Renal cortex interstitium (tissue), 11 donors: ENCODE data around the gene ZNF548. TPM values are rescaled to one million over a fixed set of nuclear protein-coding genes. Genes with fewer than 3 reads are reported as not detected.

Experiments used
- DNase-seq, 11 donors: peaks; one replicate each; pipeline ENCODE4 v3.0.0-alpha.2; 2013; ENCODE audit warnings: low read depth in 9 of 11, low spot score in 4 of 11; ENCODE audit errors: extremely low read depth in 1 of 11
- polyA plus RNA-seq, 3 donors: library from polyadenylated mRNA; unstranded; fragments of 120-200 nt; gene quantifications; one replicate each; pipeline ENCODE4 v1.2.1, GENCODE V29; 2013; ENCODE audit not compliant: insufficient read length in 3 of 3

Gene ZNF548
- polyA plus RNA-seq, 3 donors, result 18.5 to 35.6 (median 20.5) TPM

DNA sequence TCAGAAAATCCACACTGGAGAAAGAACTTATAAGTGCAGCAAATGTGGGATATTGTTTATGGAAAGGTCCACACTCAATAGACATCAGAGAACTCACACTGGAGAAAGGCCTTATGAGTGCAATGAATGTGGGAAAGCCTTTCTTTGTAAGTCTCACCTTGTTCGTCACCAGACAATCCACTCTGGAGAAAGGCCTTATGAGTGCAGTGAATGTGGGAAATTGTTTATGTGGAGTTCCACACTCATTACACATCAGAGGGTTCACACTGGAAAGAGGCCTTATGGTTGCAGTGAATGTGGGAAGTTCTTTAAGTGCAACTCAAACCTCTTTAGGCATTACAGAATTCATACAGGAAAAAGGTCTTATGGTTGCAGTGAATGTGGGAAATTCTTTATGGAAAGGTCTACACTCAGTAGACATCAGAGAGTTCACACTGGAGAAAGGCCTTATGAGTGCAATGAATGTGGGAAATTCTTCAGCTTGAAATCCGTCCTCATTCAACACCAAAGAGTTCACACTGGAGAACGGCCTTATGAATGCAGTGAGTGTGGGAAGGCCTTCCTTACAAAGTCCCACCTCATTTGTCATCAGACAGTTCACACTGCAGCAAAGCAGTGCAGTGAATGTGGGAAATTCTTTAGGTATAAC is 12.0 kb upstream of the ZNF548 start:
- no peak for DNase-seq

GRCh38 chr19:57380923-57381322 is 8.7 kb upstream of the ZNF548 start:
- no peak for DNase-seq

DNA sequence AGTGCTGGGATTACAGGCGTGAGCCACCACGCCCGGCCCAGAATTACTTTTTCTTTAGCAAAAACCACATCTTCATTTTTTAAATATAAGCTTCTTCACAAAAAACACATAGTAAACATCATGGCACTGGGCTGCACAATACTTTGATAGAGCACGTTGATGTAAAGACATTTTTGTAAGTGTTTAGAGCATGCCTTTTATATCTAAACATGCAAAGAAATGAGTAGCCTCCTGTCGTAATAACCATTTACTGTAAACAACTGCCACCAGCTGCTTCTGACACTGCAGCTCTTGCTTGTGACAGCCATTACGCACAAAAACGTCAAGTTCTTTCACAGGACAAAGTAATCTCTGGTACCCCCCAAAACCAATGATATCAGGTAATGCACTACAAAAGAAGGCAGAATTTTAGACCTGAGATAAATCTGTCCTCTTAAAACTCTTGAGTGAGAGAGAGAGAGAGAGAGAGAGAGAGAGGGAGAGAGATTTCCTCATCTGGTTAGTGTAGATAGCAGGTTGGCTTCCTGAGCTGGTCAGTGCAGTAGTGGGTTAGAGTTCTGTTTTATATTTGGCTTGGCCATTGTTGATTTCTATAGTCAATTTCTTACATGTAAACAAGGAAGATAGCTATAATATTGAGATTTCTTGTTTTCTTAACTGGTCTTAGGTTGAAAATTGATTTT is 6.7 kb upstream of the ZNF548 start:
- no peak for DNase-seq

DNA sequence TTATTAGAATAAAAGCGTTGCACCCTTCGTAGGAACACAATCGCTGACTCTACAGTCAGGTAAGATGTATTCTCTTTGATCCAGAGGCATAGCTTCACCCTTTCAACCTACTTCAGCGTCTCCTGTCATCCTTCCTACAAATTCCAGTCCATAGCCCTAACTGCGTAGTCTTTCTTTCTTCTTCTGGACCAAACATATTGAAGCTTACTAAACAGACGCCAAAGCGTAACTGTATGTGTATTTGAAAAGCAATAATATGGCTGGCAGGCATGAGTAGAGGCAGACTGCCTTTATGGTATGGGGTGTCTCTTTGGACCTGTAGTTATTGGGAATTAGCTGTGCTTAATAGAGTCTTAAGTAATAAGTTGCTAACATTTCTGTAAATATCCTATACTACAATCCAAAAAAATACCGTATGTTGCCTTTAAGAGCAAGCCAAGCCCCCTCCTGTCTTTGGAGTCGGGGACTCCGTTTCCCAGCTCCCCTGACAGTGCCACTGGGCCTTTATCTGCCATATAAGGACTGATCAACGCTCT is 392 bp upstream of the ZNF548 start:
- DNase-seq, result no peak

- no peak for DNase-seq
These were observed 6.1 kb downstream of the ZNF548 start for GRCh38 chr19:57395710-57396109.

- no peak for DNase-seq
These were observed 9.2 kb downstream of the ZNF548 start for GRCh38 chr19:57398868-57399267.

DNA sequence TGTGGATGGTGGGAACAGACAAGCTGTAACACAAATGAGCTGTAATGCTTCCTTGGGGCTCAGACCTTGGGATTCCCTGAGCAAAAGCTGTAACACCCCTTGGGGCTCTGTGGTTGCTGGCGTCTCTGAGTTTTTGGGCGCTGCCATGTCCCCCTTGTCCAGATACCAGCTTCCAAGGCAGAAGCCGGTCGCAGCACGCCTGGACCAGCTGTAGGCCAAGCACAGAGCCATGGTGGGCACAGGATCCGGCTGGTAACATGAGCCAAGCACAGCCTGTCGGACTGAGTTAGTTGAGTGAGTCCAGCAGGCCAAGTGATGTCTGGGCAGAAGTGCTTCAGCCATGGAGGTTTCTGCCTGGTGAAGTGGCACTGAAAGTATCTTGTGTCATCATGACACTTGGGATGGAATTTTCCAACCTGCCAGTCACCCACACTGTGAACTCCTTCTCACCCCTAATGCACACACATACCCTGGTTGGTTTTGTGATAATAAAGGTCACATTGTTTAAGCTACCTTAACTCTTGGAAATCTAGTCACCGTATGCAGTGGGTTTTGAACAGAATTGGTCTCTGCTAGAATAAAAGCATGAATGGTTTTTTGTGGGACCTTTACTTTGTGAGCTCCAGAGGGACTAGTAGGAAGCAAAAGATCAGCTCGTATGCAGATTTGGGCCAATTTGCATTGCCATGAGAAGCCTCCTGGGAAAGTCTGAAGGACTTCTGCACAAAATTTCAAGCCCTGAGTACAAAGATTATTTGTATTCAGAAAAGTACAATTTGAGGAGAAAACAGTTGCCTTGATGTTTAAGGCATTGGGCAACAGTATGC is 14.3 kb downstream of the ZNF548 start:
- DNase-seq, result no peak

DNA sequence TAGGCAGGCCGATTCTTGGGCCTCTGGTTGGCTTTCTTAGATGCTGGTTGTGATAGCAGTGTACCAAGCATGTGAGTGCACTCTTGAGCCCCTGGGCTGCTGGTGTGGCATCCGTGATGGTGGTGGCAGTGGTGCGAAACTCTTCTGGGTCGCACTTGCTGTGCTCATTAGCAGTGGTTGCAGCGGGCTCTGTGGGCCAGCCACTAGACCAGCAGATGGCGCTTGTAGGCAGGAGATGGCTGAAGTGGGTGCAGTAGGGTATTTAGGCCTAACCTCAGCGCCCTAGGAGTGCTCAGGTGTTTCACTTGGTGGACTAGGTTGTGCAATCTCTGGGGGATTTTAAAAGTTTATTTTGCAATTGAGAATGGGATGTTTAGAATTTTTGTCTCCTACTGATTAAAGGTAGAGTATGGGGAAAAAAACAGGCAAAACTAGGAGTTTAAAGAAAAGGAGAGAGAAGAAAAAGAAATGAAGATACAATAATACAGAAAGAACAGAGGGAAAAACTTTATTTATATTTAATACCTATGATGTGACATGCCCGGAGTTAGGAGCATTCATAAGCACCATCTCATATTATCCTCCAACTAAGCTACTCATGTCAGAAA is 17.0 kb downstream of the ZNF548 start:
- DNase-seq, result peak in 6 of 11 donors; percentile 28 to 56 (median 52)

DNA sequence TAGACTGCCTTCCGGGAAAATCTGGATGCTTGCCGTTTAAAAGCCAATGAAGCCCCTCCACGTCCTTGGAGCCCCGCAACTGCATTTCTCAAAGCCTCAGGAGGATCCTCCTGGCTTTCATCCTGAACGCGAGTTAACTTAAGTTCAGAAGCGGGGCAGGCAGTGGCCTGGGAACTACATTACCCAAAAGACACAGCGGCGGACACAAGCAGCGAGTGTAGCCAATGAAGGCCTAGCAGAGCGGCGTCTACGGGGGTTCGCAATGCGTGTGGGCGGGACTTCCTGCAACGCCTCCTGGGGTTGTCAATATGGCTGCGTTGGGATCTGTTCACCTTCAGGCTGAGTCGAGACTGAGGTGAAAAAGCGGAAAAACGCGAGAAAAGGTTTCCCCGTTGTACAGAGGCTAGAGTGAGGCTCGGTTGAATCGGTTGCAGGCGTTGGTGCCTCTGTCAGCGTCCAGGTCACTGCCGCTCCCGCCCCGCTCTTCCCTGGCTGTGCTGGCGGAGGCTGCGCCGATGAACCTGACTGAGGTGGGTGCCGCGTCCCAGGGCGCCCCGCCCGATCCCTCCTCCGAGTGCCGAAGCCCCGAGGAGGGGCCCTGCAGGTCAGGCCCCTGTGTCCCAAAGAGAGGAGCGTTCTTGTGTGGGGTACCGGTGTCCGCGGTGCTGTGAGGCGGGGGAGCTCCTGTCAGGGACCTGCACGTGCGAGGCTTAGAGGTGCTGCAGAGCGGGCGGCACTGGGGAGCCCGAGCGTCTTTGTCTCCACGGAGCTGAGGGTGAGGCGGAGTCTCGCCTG is 21.4 kb downstream of the ZNF548 start, which contains the start of gene ZNF17:
TSS of gene ZNF17 (plus strand) at position 285 of the 795 bp plus-strand sequence. CDS start 2,455 bp downstream, outside the sequence.
- peak; percentile 79 to 95 (median 90) for DNase-seq

- DNase-seq, result no peak
These were observed 29.8 kb downstream of the ZNF548 start for GRCh38 chr19:57419439-57419838.

DNA sequence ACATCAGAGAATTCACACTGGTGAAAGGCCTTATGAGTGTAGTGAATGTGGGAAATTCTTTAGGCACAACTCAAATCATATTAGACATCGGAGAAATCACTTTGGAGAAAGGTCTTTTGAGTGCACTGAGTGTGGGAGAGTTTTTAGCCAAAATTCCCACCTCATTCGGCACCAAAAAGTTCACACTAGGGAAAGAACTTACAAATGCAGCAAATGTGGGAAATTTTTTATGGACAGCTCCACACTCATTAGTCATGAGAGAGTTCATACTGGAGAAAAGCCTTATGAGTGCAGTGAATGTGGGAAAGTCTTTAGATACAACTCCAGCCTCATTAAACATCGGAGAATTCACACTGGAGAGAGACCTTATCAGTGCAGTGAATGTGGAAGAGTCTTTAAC is 31.4 kb downstream of the ZNF548 start:
- DNase-seq, result no peak

DNA sequence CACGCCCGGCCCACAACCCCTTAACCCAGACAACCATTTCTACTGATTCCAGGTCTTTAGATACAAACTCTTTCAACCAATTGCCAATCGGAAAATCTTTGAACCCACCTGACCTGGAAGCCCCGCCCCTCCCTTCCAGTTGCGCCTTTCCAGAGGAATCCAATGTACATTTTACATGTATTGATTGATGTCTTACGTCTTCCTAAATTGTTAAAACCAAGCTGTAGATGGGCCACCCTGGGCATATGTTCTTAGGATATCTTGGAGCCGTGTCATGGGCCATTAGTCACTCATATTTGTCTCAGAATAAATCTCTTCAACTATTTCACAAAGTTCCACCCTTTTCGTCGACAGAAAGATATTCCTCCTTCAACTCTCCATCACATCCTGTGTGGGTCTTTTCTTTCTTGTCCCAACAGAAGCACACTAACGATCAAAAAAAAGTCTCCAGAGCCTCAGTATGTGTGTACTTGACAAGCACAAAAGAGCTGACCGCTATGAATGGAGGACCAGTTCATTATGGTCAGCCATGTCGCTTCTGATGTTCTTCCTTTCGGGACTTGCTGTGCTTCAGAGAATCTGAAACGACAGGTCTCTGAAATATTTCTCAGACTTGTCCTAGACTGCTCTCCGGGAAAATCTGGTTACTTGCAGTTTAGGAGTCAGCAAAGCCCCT is 44.9 kb downstream of the ZNF548 start:
- DNase-seq, result peak in 2 of 11 donors; percentile 6 to 12

DNA sequence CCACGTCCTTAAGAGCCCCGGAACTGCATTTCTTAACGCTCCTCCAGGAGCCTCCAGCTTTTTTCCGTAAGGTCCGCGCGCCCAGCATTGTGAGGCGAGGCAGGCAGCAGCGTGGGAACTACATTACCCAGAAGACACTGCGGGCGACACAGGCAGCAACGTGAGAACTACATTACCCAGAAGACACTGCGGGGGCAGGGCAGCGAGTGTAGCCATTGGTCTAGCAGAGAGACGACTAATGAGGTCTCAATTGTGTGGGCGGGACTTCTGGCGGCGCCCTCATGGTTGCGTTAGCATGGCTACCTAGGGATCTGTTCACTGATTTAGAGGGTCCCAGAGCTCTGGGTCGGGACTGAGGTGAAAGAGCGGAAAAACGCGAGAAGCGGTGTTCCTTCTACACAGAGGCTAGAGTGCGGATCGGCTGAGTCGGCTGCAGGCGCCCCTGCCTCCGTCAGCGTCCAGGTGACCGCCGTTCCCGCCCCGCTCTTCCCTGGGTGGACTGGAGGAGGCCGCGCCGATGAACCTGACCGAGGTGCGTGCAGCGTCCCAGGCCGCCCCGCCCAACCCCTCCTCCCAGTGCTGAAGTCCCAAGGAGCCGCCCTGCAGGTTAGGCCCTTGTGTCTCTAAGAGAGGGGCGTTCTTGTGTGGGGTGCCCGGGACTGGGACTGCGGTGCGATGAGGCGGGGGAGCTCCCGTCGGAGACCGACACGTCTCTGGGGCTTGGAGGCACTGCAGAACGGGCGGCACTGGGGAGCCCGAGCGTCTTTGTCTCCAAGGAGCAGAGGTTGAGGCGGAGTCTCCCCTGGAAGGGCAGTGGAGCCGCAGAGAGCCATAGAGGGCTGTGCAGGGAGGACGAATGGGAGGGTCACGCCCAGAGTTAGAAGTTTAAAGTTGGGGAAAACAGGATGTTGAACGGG is 45.7 kb downstream of the ZNF548 start, which contains the start of gene ZNF749:
TSS of gene ZNF749 (plus strand) at position 264 of the 917 bp plus-strand sequence. CDS start at position 518, 254 bp downstream.
- peak; percentile 93 to 100 (median 98) for DNase-seq

GRCh38 chr19:57436417-57436816 is 46.8 kb downstream of the ZNF548 start:
- peak in 1 of 11 donors; percentile 7 for DNase-seq

GRCh38 chr19:57437931-57438330 is 48.3 kb downstream of the ZNF548 start:
- DNase-seq, result no peak

GRCh38 chr19:57438925-57439324 is 49.3 kb downstream of the ZNF548 start:
- no peak for DNase-seq
